ENCODE data around the gene SARDH. TPM values are rescaled to one million over a fixed set of nuclear protein-coding genes. Genes with fewer than 3 reads are reported as not detected.

SARDH gene
- total RNA-seq, 4 donors from 2014 or later: 0.62 to 2.3 (median 1.2) TPM; not detected in 1

GRCh38 chr9:133738640-133739225, 581 bp upstream of the SARDH start:
- H3K4me3 ChIP-seq: peak overlapping the region in 1 of 2 donors; percentile 48
- H3K36me3 ChIP-seq: no peaks in the 10 kb centered on the region
- WGBS, 2 donors (ENCODE audit: low coverage in 1 of 2): 77 to 94% methylated on average over 3 of the region's 13 CpGs
- H3K27me3 ChIP-seq: no peaks in the 10 kb centered on the region
- peaks cover 0 to 18% (median 0%) of the 10 kb centered on the region in 3 donors for H3K4me1 ChIP-seq
- ATAC-seq: no peak
- no peak for TF ChIP-seq POLR2AphosphoS5 (IDR thresholded peaks at IDR 0.05)
- TF ChIP-seq EP300 (IDR thresholded peaks at IDR 0.05): no peak
- no peak for TF ChIP-seq POLR2A (IDR thresholded peaks at IDR 0.05)
- TF ChIP-seq CTCF (IDR thresholded peaks at IDR 0.05): no peak
- H3K9me3 ChIP-seq: no peaks in the 10 kb centered on the region
- no peak overlapping the region for H3K27ac ChIP-seq

GRCh38 chr9:133737071-133737773, 930 bp downstream of the SARDH start:
- TF ChIP-seq POLR2AphosphoS5 (IDR thresholded peaks at IDR 0.05) (no peak), POLR2A (IDR thresholded peaks at IDR 0.05) (no peak), EP300 (IDR thresholded peaks at IDR 0.05) (no peak), CTCF (IDR thresholded peaks at IDR 0.05) (no peak)
- Histone ChIP-seq H3K4me1 (peaks cover 0 to 18% (median 0%) of the 10 kb centered on the region in 3 donors), H3K27ac (no peak overlapping the region), H3K9me3 (no peaks in the 10 kb centered on the region), H3K36me3 (no peaks in the 10 kb centered on the region), H3K4me3 (peak overlapping the region in 1 of 2 donors; percentile 48), H3K27me3 (no peaks in the 10 kb centered on the region)
- ATAC-seq: no peak
- WGBS, 2 donors (ENCODE audit: low coverage in 1 of 2): 40% methylated on average over 2 of the region's 15 CpGs; no CpG with 5 or more reads in 1 of the 2 donors

- TF ChIP-seq POLR2A (IDR thresholded peaks at IDR 0.05) (no peak), EP300 (IDR thresholded peaks at IDR 0.05) (no peak), CTCF (IDR thresholded peaks at IDR 0.05) (no peak), POLR2AphosphoS5 (IDR thresholded peaks at IDR 0.05) (no peak)
- no peak for ATAC-seq
- peaks cover 0 to 18% (median 0%) of the 10 kb centered on the region in 3 donors for H3K4me1 ChIP-seq
- H3K4me3 ChIP-seq: no peak overlapping the region
- no peak overlapping the region for H3K27ac ChIP-seq
- 85 to 100% methylated on average over 4 to 6 of the region's 8 CpGs for WGBS, 2 donors (ENCODE audit: low coverage in 1 of 2)
- H3K9me3 ChIP-seq: no peaks in the 10 kb centered on the region
- H3K27me3 ChIP-seq: no peaks in the 10 kb centered on the region
- H3K36me3 ChIP-seq: no peaks in the 10 kb centered on the region
Measured at GRCh38 chr9:133735931-133736330, 2.2 kb downstream of the SARDH start.

- H3K36me3 ChIP-seq: no peaks in the 10 kb centered on the region
- TF ChIP-seq EP300 (IDR thresholded peaks at IDR 0.05) (no peak), CTCF (IDR thresholded peaks at IDR 0.05) (no peak), POLR2A (IDR thresholded peaks at IDR 0.05) (no peak)
- ATAC-seq: no peak
- peaks cover 0 to 18% (median 0%) of the 10 kb centered on the region in 3 donors for H3K4me1 ChIP-seq
- WGBS, 2 donors (ENCODE audit: low coverage in 1 of 2): 54 to 80% methylated on average over 1 to 8 of the region's 10 CpGs
- H3K4me3 ChIP-seq: no peak overlapping the region
- H3K9me3 ChIP-seq: no peaks in the 10 kb centered on the region
- H3K27ac ChIP-seq: no peak overlapping the region
- no peaks in the 10 kb centered on the region for H3K27me3 ChIP-seq
Measured at GRCh38 chr9:133735415-133735775, 2.8 kb downstream of the SARDH start.
